ENCODE measurements around the gene COX8A. TPM values are rescaled to one million over a fixed set of nuclear protein-coding genes. Genes with fewer than 3 reads are reported as not detected.
A peak's percentile ranks its signal among the peaks of the same experiment; 100 is the strongest.

COX8A gene
- total RNA-seq, 1 experiment from 2014 or later: 1,500 TPM

DNA sequence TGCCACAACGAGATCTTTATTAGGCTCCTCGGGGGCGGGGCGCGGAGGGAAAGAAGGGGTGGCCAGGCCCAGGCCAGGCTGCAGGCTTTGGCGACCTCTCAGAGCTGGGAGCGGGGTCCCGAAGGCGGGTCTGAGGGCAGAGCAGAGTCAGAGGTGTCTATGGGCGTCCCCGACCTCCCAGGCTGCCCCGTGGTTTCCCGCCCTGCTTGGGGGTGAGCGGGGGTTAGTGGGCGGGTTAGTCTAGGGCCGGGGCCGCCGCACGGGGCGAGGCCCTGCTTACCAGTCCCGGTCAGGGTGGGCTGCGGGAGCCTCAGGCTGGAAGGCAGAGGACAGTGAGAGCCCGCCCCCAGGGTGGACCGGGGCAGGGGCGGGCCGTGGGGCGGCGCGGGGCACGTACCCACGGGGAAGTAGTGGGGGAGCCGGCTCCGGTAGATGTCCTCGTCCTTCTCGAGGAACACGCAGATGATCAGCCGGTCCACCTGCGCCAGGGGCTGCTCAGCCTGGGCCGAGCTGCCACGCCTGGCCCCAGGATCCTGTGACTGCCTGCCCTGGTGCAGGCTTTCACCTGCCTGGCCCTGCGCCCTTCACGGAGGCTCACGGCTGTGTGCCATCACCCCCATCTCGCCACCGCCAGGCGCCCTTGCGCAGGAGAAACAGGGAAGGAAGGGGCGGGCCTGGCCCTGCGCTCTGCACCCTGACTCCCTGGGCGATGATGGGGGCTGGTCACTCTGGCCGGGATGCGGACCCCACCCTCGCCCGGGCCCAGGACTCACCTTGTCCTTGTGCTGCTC, 24.3 kb downstream of the COX8A start:
- Histone ChIP-seq H3F3A (ENCODE audit: low read length, unreplicated experiment) (no peaks in the 10 kb centered on the region), H3K4me3 (ENCODE audit: low read length) (no peak overlapping the region; the same call in 1 of the 2 replicates), H2AFZ (ENCODE audit: low read length) (no peak overlapping the region), H3K27ac (ENCODE audit: low read length) (no peak overlapping the region), H3K4me2 (ENCODE audit: low read length) (peak overlapping the region; percentile 68), H3K36me3 (ENCODE audit: low read depth, low read length) (peaks cover 29% of the 10 kb centered on the region), H3K9ac (ENCODE audit: low read length) (no peak overlapping the region), H4K20me1 (ENCODE audit: low read length) (no peaks in the 10 kb centered on the region), H3K9me2 (replicated peaks; ENCODE audit: low read length) (no peaks in the 10 kb centered on the region), H3K79me2 (ENCODE audit: low read length) (no peaks in the 10 kb centered on the region), H3K4me1 (ENCODE audit: insufficient read depth, low read length) (peaks cover 13% of the 10 kb centered on the region; the same call in 1 of the 2 replicates), H3K9me3 (ENCODE audit: low read length) (no peaks in the 10 kb centered on the region), H3K27me3 (ENCODE audit: low read length) (no peaks in the 10 kb centered on the region)
- CTCF ChIA-PET: interaction anchor here (1.2 kb wide), 1 partner anchor 151 kb away, joined by 4 read pairs; no protein-coding TSS in a partner anchor
- DNase-seq (peak; percentile 23), ATAC-seq (peak; percentile 40)
- POLR2A ChIA-PET (ENCODE audit: unreplicated experiment): no interaction called here
- no peak for TF ChIP-seq EZH2 (IDR thresholded peaks at IDR 0.05; ENCODE audit: low read length, unreplicated experiment)
- no peak for TF ChIP-seq EZH2phosphoT487 (IDR thresholded peaks at IDR 0.05; ENCODE audit: borderline replicate concordance, low read length)
- TF ChIP-seq, protein P1, sequence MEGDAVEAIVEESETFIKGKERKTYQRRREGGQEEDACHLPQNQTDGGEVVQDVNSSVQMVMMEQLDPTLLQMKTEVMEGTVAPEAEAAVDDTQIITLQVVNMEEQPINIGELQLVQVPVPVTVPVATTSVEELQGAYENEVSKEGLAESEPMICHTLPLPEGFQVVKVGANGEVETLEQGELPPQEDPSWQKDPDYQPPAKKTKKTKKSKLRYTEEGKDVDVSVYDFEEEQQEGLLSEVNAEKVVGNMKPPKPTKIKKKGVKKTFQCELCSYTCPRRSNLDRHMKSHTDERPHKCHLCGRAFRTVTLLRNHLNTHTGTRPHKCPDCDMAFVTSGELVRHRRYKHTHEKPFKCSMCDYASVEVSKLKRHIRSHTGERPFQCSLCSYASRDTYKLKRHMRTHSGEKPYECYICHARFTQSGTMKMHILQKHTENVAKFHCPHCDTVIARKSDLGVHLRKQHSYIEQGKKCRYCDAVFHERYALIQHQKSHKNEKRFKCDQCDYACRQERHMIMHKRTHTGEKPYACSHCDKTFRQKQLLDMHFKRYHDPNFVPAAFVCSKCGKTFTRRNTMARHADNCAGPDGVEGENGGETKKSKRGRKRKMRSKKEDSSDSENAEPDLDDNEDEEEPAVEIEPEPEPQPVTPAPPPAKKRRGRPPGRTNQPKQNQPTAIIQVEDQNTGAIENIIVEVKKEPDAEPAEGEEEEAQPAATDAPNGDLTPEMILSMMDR (conservative IDR thresholded peaks at IDR 0.05; ENCODE audit: low read depth, low read length): no peak
- intact Hi-C loops (cut with micrococcal nuclease): no loop called here
- BruUV-seq (replicated peaks): no TSS peak

DNA sequence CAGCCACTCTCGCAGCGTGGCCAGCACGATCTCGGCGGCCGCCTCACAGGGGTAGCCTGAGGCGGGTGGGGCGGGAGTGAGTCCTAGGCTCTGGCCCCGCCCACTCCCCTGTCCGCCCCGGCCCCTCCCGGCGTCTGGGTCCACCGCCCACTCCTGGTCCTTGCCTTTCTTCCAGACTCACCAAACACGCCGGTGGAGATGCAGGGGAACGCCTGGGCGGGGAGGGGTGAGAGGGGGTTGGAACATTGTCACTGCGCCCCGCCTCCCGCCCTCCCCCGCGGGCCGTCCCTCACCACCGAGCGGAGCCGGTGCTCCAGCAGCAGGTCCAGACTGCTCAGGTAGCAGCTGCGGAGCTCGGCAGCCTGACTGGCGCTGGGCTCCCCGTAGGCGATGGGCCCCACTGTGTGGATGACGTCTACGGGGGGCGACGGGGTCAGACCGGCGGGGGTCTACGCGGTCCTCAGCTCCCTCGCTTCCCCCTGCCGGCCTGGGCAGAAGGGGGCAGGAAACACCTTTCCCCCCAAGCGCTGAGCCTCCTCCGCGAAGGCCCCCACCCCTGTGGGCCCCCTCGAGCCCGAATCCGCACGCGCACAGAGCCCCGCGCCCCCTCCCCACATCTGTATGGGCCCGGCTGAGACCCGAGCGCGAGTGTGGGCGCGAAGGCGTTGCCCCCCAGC, 25.1 kb downstream of the COX8A start:
- CTCF ChIA-PET: interaction anchor here (1.2 to 1.6 kb wide), 2 partner anchors 150 to 153 kb away, joined by 4 to 5 read pairs; no protein-coding TSS in a partner anchor
- H4K20me1 ChIP-seq (ENCODE audit: low read length): no peaks in the 10 kb centered on the region
- POLR2A ChIA-PET (ENCODE audit: unreplicated experiment): no interaction called here
- no peak overlapping the region for H3K27ac ChIP-seq (ENCODE audit: low read length)
- ATAC-seq (peak; percentile 61), DNase-seq (peak; percentile 85)
- no peaks in the 10 kb centered on the region for H3K9me3 ChIP-seq (ENCODE audit: low read length)
- no peaks in the 10 kb centered on the region for H3F3A ChIP-seq (ENCODE audit: low read length, unreplicated experiment)
- no peaks in the 10 kb centered on the region for H3K9me2 ChIP-seq (replicated peaks; ENCODE audit: low read length)
- no peak overlapping the region for H2AFZ ChIP-seq (ENCODE audit: low read length)
- BruUV-seq (replicated peaks): no TSS peak
- intact Hi-C loops (cut with micrococcal nuclease): loop anchor here (2.0 kb wide), 1 partner anchor 153 kb away; no protein-coding TSS in a partner anchor
- H3K4me3 ChIP-seq (ENCODE audit: low read length): peak overlapping the region; percentile 43
- no peaks in the 10 kb centered on the region for H3K79me2 ChIP-seq (ENCODE audit: low read length)
- H3K9ac ChIP-seq (ENCODE audit: low read length): no peak overlapping the region
- H3K36me3 ChIP-seq (ENCODE audit: low read depth, low read length): peaks cover 26% of the 10 kb centered on the region
- peak overlapping the region; percentile 73 for H3K4me2 ChIP-seq (ENCODE audit: low read length)
- no peaks in the 10 kb centered on the region for H3K27me3 ChIP-seq (ENCODE audit: low read length)
- TF ChIP-seq EZH2phosphoT487 (IDR thresholded peaks at IDR 0.05; ENCODE audit: borderline replicate concordance, low read length) (no peak), EZH2 (IDR thresholded peaks at IDR 0.05; ENCODE audit: low read length, unreplicated experiment) (no peak)
- peaks cover 13% of the 10 kb centered on the region; the same call in 1 of the 2 replicates for H3K4me1 ChIP-seq (ENCODE audit: insufficient read depth, low read length)

DNA sequence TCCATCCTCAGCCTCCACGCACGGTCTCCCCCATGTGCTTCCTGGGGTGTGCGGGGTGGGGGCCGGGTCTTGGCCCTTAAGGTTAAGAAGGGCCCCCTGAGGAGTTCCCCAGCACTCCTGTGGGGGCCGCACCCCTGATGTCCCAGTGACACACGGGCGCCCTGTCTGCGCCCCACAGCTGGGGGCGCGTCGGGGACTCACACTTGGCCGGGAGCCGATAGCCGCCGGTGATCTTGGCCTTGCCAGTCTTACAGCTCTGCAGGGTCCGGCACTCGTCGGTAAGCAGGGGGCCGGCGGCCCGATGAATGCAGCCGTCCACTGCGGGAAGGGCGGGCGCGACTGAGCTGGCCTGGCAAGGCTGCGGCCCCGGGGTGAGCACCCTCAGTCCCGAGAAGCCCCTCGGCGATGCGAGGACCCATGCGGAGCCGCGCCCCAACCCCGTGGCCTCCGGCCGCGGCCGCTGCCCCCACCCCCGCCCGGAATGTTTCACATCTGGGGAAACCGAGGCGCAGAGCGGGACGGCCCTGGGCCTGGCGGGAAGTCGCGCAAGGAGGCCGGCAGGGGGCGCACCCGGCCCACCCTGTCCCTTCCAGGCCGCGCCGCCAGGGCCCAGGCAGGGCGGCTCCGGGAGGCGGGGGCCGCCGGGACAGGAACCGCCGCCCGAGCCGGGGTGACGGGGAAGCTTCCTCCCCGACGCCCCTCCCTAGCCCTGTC, 25.8 kb downstream of the COX8A start:
- H3K9me2 ChIP-seq (replicated peaks; ENCODE audit: low read length): no peaks in the 10 kb centered on the region
- H3K4me3 ChIP-seq (ENCODE audit: low read length): peak overlapping the region; percentile 43
- ATAC-seq (peak; percentile 50), DNase-seq (peak; percentile 63)
- TF ChIP-seq, protein P1 (conservative IDR thresholded peaks at IDR 0.05; ENCODE audit: low read depth, low read length): peak; percentile 60
- no peak for TF ChIP-seq EZH2 (IDR thresholded peaks at IDR 0.05; ENCODE audit: low read length, unreplicated experiment)
- ChIA-PET POLR2A (ENCODE audit: unreplicated experiment) (no interaction called here), CTCF (interaction anchor here (0.6 to 1.6 kb wide), 4 partner anchors 149 to 1408 kb away, joined by 4 to 7 read pairs (median 4); partner anchors contain the start of gene TUT1)
- no peaks in the 10 kb centered on the region for H3F3A ChIP-seq (ENCODE audit: low read length, unreplicated experiment)
- no peak overlapping the region for H2AFZ ChIP-seq (ENCODE audit: low read length)
- peak overlapping the region; percentile 73 for H3K4me2 ChIP-seq (ENCODE audit: low read length)
- no peaks in the 10 kb centered on the region for H3K9me3 ChIP-seq (ENCODE audit: low read length)
- no TSS peak for BruUV-seq (replicated peaks)
- no peaks in the 10 kb centered on the region for H3K27me3 ChIP-seq (ENCODE audit: low read length)
- no peaks in the 10 kb centered on the region for H4K20me1 ChIP-seq (ENCODE audit: low read length)
- H3K27ac ChIP-seq (ENCODE audit: low read length): no peak overlapping the region
- H3K79me2 ChIP-seq (ENCODE audit: low read length): no peaks in the 10 kb centered on the region
- no peak overlapping the region for H3K9ac ChIP-seq (ENCODE audit: low read length)
- intact Hi-C loops (cut with micrococcal nuclease): loop anchor here (2.0 kb wide), 1 partner anchor 153 kb away; no protein-coding TSS in a partner anchor
- peaks cover 24% of the 10 kb centered on the region for H3K36me3 ChIP-seq (ENCODE audit: low read depth, low read length)
- peaks cover 13% of the 10 kb centered on the region; the same call in 1 of the 2 replicates for H3K4me1 ChIP-seq (ENCODE audit: insufficient read depth, low read length)

Measured in PC-3 (cell line).